Ascending aorta (tissue), 2 donors: ENCODE results near the gene GPR156. TPM values are rescaled to one million over a fixed set of nuclear protein-coding genes. Genes with fewer than 3 reads are reported as not detected.
"Not testable (repeated sequence)": the region's sequence is repeated elsewhere in the genome, so short reads cannot be mapped to it uniquely, and the experiment has no call there.

Experiments
- DNase-seq, 2 donors: peaks; one replicate each; pipeline ENCODE4 v3.0.0-alpha.2; 2019; ENCODE audit warnings: low spot score in 2 of 2
- H3K27ac ChIP-seq, 2 donors: fragments of 200-600 bp; sonication (generic); one replicate each; pipeline ENCODE4 v1.5.1; 2016 to 2017; ENCODE audit warnings: mild to moderate bottlenecking in 1 of 2
- H3K27me3 ChIP-seq: fragments of 200-600 bp; sonication (generic); one replicate; pipeline ENCODE4 v1.5.1; 2017
- H3K36me3 ChIP-seq, 2 donors: fragments of 200-600 bp; sonication (generic); one replicate each; pipeline ENCODE4 v1.5.1; 2016
- H3K4me1 ChIP-seq, 2 donors: fragments of 200-600 bp; sonication (generic); one replicate each; pipeline ENCODE4 v1.5.1; 2016 to 2017; ENCODE audit warnings: mild to moderate bottlenecking in 1 of 2
- H3K4me3 ChIP-seq, 2 donors: fragments of 200-600 bp; sonication (generic); one replicate each; pipeline ENCODE4 v1.5.1; 2016 to 2017; ENCODE audit warnings: mild to moderate bottlenecking in 1 of 2
- H3K9me3 ChIP-seq, 2 donors: fragments of 200-600 bp; sonication (generic); one replicate each; pipeline ENCODE4 v1.5.1; 2016
- intact Hi-C: fragments of 100-400 bp; cut with DNase I; formaldehyde crosslinking; loops from one replicate; pipeline ENCODE4 v1.15.1; 2023
- total RNA-seq: library from RNA; depleted of rRNA; stranded (reverse); fragments of >200 nt; gene quantifications from one replicate; pipeline ENCODE4 v1.1.0, GENCODE V29; 2016
- TF ChIP-seq, protein P1 (sequence below), 3 experiments: fragments of 200-600 bp in 2 of 3; fragments of 450-650 bp in 1 of 3; sonication (generic) in 2 of 3; IDR thresholded peaks; one replicate each; pipeline ENCODE4 v1.5.1; 2016 to 2019; ENCODE audit warnings: antibody characterized with exemption in 3 of 3, mild to moderate bottlenecking in 1 of 3, moderate library complexity in 1 of 3

GPR156 gene
- total RNA-seq, 1 donor from 2014 or later, result not detected

GRCh38 chr3:120299403-120299802 is 14.4 kb upstream of the GPR156 start:
- DNase-seq, result no peak
- no peak overlapping the region for H3K27ac ChIP-seq
- H3K9me3 ChIP-seq, result no peaks in the 10 kb centered on the region
- intact Hi-C loops, result no loop called here
- H3K4me3 ChIP-seq, result no peak overlapping the region
- H3K36me3 ChIP-seq, result no peaks in the 10 kb centered on the region
- H3K4me1 ChIP-seq, result no peaks in the 10 kb centered on the region
- no peaks in the 10 kb centered on the region for H3K27me3 ChIP-seq
- TF ChIP-seq, protein P1, sequence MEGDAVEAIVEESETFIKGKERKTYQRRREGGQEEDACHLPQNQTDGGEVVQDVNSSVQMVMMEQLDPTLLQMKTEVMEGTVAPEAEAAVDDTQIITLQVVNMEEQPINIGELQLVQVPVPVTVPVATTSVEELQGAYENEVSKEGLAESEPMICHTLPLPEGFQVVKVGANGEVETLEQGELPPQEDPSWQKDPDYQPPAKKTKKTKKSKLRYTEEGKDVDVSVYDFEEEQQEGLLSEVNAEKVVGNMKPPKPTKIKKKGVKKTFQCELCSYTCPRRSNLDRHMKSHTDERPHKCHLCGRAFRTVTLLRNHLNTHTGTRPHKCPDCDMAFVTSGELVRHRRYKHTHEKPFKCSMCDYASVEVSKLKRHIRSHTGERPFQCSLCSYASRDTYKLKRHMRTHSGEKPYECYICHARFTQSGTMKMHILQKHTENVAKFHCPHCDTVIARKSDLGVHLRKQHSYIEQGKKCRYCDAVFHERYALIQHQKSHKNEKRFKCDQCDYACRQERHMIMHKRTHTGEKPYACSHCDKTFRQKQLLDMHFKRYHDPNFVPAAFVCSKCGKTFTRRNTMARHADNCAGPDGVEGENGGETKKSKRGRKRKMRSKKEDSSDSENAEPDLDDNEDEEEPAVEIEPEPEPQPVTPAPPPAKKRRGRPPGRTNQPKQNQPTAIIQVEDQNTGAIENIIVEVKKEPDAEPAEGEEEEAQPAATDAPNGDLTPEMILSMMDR (IDR thresholded peaks at IDR 0.05), result no peak

DNA sequence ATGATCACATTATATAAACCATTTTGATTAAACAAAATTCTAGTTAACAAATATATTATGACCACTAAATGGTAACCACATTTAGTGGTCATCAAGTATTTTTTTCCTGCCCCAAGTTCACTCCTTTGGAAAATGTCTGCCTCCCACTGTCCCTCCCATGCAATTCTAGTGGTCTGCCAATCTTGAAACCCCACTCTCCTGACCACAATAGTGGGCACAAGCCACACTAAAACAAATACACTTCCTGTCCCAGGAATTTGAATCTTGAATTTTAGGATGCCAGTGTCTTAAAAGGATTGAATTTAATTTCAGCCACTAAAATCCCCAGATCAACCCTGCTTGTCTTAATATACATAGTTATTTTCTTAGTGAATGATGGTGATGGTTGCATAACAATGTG is 14.0 kb upstream of the GPR156 start:
- Histone ChIP-seq H3K9me3 (no peaks in the 10 kb centered on the region), H3K4me1 (no peaks in the 10 kb centered on the region), H3K27me3 (no peaks in the 10 kb centered on the region), H3K36me3 (no peaks in the 10 kb centered on the region), H3K4me3 (no peak overlapping the region), H3K27ac (no peak overlapping the region)
- no peak for DNase-seq
- intact Hi-C loops, result no loop called here
- TF ChIP-seq, protein P1 (IDR thresholded peaks at IDR 0.05), result no peak

DNA sequence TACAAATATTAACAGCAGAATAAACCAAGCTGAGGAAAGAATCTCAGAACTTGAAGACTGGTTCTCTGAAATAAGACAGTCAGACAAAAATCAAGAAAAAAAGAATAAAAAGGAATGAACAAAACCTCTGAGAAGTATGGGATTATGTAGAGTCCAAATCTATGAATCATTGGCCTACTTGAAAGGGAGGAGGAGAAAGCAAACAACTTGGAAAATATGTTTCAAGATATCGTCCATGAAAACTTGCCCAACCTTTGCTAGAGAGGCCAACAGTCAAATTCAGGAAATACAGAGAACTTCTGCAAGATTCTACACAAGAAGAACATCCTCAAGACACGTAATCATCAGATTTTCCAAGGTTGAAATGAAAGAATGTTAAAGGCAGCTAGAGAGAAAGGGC is 6.5 kb upstream of the GPR156 start:
- DNase-seq, H3K9me3 ChIP-seq, H3K27me3 ChIP-seq, H3K27ac ChIP-seq, H3K36me3 ChIP-seq, H3K4me1 ChIP-seq, H3K4me3 ChIP-seq, intact Hi-C loops: not testable (repeated sequence)

- TF ChIP-seq, protein P1 (IDR thresholded peaks at IDR 0.05), result no peak
Measured at GRCh38 chr3:120289636-120290035, 4.6 kb upstream of the GPR156 start.

GRCh38 chr3:120286465-120286864 is 1.4 kb upstream of the GPR156 start:
- DNase-seq, result no peak
- intact Hi-C loops, result no loop called here
- Histone ChIP-seq H3K4me1 (no peaks in the 10 kb centered on the region), H3K36me3 (no peaks in the 10 kb centered on the region), H3K27ac (no peak overlapping the region), H3K27me3 (no peaks in the 10 kb centered on the region), H3K9me3 (no peaks in the 10 kb centered on the region), H3K4me3 (no peak overlapping the region)
- TF ChIP-seq, protein P1 (IDR thresholded peaks at IDR 0.05), result no peak

More at GRCh38 chr3:120289636-120290035, 4.6 kb upstream of the GPR156 start:
- Histone ChIP-seq H3K36me3 (no peaks in the 10 kb centered on the region), H3K4me3 (no peak overlapping the region), H3K4me1 (no peaks in the 10 kb centered on the region), H3K27me3 (no peaks in the 10 kb centered on the region), H3K9me3 (no peaks in the 10 kb centered on the region), H3K27ac (no peak overlapping the region)
- intact Hi-C loops, result no loop called here
- no peak for DNase-seq

DNA sequence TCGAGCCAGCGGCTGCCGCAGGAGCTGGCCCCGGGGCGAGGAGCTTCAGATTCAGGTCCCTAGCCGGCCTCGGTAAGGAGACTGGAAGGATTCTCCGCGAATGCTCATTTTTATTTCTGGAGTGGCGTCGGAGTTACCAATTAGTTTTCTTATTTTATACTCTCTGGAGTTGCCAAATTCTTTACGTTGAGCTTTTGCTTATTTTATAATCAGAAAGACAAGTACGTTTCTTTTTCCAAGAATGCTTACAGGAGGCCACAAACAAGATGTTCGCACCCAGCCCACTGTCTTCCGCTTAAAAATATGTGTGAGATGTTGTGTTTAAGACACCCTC is 453 bp upstream of the GPR156 start:
- peak overlapping the region; percentile 69 to 70 for H3K4me3 ChIP-seq
- no peaks in the 10 kb centered on the region for H3K9me3 ChIP-seq
- no peak overlapping the region for H3K27ac ChIP-seq
- no peak for DNase-seq
- H3K4me1 ChIP-seq, result no peaks in the 10 kb centered on the region
- TF ChIP-seq, protein P1 (IDR thresholded peaks at IDR 0.05), result no peak
- H3K36me3 ChIP-seq, result no peaks in the 10 kb centered on the region
- H3K27me3 ChIP-seq, result no peaks in the 10 kb centered on the region
- intact Hi-C loops, result no loop called here
